Neural cell (in vitro differentiated cells): ENCODE measurements around the gene HLA-A.

Experiments used
- EP300 ChIP-seq: fragments of 450-650 bp; conservative IDR thresholded peaks from 2 replicates; pipeline ENCODE4 v1.6.1; 2014; ENCODE audit warnings: antibody characterized with exemption, mild to moderate bottlenecking, moderate library complexity; ENCODE audit not compliant: poor library complexity, severe bottlenecking
- EZH2 ChIP-seq: fragments of 200-600, 300-800 bp; shearing (Covaris generic), sonication (generic); IDR thresholded peaks from 2 replicates; pipeline ENCODE4 v1.6.1; 2014; ENCODE audit warnings: antibody characterized with exemption, low read length, borderline replicate concordance, mild to moderate bottlenecking; ENCODE audit not compliant: insufficient read depth, poor library complexity, severe bottlenecking
- MXI1 ChIP-seq: fragments of 450-650 bp; conservative IDR thresholded peaks from 2 replicates; pipeline ENCODE4 v1.6.1; 2014; ENCODE audit warnings: antibody characterized with exemption, mild to moderate bottlenecking; ENCODE audit not compliant: poor library complexity, severe bottlenecking
- POLR2AphosphoS5 ChIP-seq: IDR thresholded peaks from 2 replicates; pipeline ENCODE4 v1.6.1; 2012
- RAD21 ChIP-seq: fragments of 450-650 bp; conservative IDR thresholded peaks from 2 replicates; pipeline ENCODE4 v1.6.1; 2014; ENCODE audit warnings: antibody characterized with exemption, mild to moderate bottlenecking, moderate library complexity
- SMC3 ChIP-seq: fragments of 450-650 bp; conservative IDR thresholded peaks from 2 replicates; pipeline ENCODE4 v1.6.1; 2014; ENCODE audit warnings: antibody characterized with exemption, mild to moderate bottlenecking, moderate library complexity; ENCODE audit not compliant: poor library complexity
- TAF1 ChIP-seq: IDR thresholded peaks from 2 replicates; pipeline ENCODE4 v1.6.1; 2012; ENCODE audit warnings: low read depth
- TF ChIP-seq, protein P1 (sequence below): fragments of 450-650 bp; IDR thresholded peaks from 2 replicates; pipeline ENCODE4 v1.5.1; 2014; ENCODE audit warnings: antibody characterized with exemption, mild to moderate bottlenecking, moderate library complexity; ENCODE audit not compliant: poor library complexity, severe bottlenecking
- TF ChIP-seq, protein P2 (sequence below): IDR thresholded peaks from 2 replicates; pipeline ENCODE4 v1.6.1; 2012; ENCODE audit warnings: borderline replicate concordance

- TF ChIP-seq, protein P1, sequence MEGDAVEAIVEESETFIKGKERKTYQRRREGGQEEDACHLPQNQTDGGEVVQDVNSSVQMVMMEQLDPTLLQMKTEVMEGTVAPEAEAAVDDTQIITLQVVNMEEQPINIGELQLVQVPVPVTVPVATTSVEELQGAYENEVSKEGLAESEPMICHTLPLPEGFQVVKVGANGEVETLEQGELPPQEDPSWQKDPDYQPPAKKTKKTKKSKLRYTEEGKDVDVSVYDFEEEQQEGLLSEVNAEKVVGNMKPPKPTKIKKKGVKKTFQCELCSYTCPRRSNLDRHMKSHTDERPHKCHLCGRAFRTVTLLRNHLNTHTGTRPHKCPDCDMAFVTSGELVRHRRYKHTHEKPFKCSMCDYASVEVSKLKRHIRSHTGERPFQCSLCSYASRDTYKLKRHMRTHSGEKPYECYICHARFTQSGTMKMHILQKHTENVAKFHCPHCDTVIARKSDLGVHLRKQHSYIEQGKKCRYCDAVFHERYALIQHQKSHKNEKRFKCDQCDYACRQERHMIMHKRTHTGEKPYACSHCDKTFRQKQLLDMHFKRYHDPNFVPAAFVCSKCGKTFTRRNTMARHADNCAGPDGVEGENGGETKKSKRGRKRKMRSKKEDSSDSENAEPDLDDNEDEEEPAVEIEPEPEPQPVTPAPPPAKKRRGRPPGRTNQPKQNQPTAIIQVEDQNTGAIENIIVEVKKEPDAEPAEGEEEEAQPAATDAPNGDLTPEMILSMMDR = no peak
- no peak for TF ChIP-seq EP300
- TF ChIP-seq POLR2AphosphoS5 = no peak
- no peak for TF ChIP-seq SMC3
- no peak for TF ChIP-seq MXI1
- TF ChIP-seq EZH2 = no peak
- no peak for TF ChIP-seq RAD21
- TF ChIP-seq TAF1 = no peak
- TF ChIP-seq, protein P2, sequence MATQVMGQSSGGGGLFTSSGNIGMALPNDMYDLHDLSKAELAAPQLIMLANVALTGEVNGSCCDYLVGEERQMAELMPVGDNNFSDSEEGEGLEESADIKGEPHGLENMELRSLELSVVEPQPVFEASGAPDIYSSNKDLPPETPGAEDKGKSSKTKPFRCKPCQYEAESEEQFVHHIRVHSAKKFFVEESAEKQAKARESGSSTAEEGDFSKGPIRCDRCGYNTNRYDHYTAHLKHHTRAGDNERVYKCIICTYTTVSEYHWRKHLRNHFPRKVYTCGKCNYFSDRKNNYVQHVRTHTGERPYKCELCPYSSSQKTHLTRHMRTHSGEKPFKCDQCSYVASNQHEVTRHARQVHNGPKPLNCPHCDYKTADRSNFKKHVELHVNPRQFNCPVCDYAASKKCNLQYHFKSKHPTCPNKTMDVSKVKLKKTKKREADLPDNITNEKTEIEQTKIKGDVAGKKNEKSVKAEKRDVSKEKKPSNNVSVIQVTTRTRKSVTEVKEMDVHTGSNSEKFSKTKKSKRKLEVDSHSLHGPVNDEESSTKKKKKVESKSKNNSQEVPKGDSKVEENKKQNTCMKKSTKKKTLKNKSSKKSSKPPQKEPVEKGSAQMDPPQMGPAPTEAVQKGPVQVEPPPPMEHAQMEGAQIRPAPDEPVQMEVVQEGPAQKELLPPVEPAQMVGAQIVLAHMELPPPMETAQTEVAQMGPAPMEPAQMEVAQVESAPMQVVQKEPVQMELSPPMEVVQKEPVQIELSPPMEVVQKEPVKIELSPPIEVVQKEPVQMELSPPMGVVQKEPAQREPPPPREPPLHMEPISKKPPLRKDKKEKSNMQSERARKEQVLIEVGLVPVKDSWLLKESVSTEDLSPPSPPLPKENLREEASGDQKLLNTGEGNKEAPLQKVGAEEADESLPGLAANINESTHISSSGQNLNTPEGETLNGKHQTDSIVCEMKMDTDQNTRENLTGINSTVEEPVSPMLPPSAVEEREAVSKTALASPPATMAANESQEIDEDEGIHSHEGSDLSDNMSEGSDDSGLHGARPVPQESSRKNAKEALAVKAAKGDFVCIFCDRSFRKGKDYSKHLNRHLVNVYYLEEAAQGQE = no peak
Observed at GRCh38 chr6:29965563-29965872, 23.2 kb downstream of the HLA-A start.
